ENCODE data around the gene TOLLIP.
"Not testable (repeated sequence)": the region's sequence is repeated elsewhere in the genome, so short reads cannot be mapped to it uniquely, and the experiment has no call there.

The TOLLIP gene

DNA sequence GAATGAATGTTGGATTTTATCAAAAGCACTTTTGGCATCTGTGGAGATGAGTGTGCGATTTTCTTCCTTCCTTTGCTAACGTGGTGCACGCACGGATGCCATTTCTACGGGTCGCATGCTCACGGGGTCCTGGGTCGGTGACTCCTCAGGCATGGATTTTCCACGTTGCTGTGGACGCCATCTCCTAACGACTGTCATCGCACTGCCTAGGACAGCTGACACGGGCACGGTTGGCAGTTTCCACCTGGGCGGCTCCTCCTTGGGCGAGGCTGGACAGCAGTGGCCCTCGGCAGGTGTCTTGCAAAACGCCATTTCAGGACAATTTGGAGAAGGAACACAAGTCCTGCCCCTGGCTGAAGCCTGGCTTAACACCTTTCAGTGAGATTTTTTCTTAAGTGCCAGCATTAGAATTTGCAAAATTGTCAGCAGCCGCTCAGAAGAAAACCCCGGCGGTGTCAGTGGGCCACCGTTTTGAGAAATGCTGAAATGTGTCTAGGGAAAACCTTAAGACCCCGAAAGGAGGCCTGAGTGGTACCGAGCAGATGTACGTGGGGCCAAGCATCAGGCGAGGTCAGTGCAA lies 34.7 kb upstream of the TOLLIP start:
- no peak for DNase-seq (ENCODE audit: low read depth in 1 of 2, low spot score in 1 of 2)

DNA sequence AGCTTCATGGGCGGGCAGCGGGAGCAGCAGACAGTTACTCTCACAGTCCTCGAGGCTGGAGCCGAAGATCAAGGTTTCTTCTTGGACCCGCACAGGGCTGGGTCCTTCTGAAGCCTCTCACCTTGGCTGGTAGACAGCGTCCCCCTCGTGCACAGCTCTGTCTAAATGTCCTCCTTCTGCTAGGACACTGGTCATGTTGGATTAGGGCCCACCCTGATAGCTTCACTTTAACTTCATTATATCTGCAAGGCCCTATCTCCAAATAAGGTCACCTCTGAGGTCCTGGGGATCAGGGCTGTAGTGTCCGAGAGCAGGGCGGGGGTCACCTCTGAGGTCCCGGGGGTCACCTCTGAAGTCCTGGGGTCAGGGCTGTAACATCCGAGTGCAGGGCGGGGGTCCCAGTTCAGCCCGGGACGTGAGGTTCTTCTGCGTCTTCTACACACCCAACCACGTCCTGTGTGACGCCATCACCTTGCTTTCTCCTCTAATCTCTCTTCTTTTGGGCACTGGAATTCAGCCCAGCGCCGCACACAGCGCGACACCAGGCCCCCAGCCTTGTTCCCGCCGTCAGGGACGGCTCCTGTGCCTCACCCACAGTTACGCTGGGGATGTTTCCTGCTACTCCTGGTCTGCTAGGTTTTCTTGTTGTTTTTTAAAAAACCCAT lies 34.1 kb upstream of the TOLLIP start:
- DNase-seq (ENCODE audit: low read depth in 1 of 2, low spot score in 1 of 2), result no peak

DNA sequence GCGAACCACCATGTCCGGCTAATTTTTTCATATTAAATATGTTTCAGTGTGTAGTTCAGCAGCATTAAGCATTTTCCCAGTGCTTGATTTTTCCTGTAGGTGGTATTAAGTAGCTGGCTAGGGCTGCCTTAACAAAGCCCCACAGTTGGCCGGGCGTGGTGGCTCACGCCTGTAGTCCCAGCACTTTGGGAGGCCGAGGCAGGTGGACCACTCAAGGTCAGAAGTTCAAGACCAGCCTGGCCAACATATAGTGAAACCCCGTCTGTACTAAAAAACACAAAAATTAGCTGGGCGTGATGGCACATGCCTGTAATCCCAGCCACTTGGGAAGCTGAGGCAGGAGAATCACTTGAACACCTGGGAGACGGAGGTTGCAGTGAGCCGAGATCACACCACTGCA lies 33.5 kb upstream of the TOLLIP start:
- DNase-seq (ENCODE audit: low read depth in 1 of 2, low spot score in 1 of 2), result no peak

DNA sequence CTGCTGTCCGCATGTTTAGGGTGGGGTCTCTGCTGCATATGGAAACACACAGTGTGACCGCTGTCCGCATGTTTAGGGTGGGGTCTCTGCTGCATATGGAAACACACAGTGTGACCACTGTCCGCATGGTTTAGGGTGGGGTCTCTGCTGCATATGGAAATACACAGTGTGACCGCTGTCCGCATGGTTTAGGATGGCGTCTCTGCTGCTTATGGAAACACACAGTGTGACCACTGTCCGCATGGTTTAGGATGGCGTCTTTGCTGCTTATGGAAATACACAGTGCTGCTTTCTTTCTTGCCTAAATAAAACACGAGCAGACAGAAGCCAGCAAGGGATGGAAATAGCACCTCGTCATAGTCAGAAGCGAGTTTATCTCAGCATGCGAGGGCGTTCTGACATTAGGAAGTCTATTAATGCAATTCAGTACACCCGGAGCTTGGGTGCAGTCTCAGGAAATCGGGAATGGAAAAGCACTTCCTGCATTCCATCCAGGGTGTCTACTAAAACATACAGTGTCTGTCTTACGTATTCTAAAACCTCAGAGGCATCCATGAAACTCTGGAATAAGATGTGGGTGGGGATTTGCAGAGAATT lies 32.6 kb upstream of the TOLLIP start:
- DNase-seq (ENCODE audit: low read depth in 1 of 2, low spot score in 1 of 2), result no peak

DNA sequence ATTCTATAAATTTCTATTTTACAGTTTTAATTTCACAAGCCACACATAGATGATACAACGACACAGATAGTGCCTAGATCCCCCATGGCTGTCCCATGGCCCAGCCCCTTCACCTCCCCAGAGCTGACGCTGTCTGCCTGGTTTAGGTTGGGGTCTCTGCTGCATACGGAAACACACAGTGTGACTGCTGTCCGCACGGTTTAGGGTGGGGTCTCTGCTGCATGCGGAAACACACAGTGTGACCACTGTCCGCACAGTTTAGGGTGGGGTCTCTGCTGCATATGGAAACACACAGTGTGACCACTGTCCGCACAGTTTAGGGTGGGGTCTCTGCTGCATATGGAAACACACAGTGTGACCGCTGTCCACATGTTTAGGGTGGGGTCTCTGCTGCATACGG lies 31.8 kb upstream of the TOLLIP start:
- DNase-seq (ENCODE audit: low read depth in 1 of 2, low spot score in 1 of 2), result not testable (repeated sequence)

DNA sequence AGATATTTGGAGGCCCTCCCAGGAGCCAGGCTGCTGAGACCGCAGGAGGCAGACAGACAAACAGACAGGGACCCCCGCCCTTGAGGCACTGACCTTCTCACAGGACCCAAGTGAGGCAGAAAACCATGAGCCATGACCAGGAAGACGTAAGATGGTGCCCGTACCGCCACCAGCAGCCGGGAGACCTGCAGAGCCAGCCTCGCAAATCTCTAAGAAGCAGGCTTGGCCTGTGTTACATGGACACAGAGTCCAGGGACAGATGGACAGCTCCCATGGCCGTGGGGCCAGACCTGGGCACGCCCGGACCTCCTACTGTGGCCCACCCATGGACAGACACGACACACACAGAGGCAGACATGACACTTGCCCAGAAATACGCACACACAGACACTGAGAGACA lies 30.7 kb upstream of the TOLLIP start:
- no peak for DNase-seq (ENCODE audit: low read depth in 1 of 2, low spot score in 1 of 2)

DNA sequence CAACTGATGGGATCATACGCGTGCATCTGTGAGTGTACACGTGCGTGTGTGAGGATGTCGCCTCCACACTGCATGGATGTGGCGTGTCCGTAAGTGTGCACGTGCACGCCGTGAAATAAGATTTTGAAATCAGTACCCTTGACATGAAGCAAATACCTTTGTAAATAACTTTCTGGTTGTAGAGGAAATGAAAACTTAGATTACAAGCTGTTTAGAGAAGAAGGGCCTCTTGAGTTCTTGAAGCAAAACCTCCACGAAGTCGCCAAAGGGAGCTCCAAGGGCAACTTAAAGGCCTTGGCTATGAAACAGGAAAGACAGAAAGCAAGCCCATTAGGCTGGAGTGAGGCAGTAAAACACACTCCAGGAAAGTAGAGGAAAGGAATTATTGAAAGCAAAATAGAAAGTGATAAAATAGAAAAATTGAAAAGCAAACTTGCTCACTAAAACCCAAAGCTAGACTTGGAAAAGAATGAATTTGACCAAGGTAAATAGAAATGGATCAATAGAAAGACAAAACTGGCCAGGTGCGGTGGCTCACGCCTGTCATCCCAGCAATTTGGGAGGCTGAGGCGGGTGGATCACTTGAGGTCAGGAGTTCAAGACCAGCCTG lies 29.7 kb upstream of the TOLLIP start:
- DNase-seq (ENCODE audit: low read depth in 1 of 2, low spot score in 1 of 2), result no peak

DNA sequence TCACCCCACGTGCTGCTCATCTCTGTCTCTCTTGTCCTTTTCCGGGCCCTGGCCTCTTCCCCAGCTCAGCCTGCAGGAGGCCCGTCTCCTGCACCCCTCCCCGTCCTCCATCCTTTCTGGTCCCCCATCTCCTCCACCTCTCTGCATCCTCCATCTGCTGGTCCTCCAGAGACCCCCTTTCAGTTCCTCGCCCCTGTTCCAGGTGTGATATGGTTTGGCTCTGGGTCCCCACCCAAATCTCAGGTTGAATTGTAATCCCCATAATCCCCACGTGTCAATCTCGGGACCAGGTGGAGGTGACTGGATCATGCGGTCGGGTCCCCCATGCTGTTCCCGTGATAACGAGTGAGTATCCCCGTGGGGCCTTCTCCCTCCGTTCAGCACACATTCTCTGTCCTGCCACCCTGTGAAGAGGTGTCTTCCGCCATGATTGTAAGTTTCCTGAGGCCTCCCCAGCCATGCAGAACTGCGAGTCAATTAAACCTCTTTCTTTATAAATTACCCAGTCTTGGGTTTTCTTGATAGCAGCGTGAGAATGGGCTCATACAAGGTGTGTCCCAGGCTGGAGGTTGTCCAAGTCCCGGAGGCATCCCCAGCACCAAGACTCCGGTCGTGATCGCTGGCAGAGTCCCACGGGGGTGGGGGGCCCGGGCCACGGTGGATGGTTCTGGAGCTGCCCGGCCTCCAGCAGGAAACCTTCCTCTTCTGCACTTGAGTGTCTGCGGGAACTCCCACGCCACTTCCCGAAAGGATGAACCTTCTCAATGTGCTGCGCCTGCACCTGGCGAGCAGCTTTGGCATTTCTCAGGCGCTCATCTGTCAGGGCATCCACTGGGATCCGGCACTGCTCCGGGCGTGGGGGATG lies 29.0 kb upstream of the TOLLIP start:
- no peak for DNase-seq (ENCODE audit: low read depth in 1 of 2, low spot score in 1 of 2)

DNA sequence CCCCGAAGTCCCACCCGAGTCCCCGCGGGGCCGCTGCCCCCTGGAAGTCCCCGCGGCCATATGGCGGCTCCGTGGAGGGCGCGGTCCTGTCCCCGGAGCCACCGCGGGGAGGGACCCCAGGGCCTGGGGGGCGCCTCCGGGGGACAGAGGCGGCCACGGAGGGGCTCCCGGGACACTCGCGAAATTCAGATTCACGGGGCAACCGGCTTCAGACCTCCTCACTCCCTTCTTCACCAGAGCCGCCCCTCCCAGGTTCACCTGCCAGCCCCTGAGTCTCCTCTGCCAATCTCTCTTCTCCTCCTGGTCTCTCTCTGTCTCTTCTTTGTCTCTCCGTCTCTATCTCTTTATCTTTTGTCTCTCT lies 28.2 kb upstream of the TOLLIP start:
- DNase-seq (ENCODE audit: low read depth in 1 of 2, low spot score in 1 of 2), result no peak

DNA sequence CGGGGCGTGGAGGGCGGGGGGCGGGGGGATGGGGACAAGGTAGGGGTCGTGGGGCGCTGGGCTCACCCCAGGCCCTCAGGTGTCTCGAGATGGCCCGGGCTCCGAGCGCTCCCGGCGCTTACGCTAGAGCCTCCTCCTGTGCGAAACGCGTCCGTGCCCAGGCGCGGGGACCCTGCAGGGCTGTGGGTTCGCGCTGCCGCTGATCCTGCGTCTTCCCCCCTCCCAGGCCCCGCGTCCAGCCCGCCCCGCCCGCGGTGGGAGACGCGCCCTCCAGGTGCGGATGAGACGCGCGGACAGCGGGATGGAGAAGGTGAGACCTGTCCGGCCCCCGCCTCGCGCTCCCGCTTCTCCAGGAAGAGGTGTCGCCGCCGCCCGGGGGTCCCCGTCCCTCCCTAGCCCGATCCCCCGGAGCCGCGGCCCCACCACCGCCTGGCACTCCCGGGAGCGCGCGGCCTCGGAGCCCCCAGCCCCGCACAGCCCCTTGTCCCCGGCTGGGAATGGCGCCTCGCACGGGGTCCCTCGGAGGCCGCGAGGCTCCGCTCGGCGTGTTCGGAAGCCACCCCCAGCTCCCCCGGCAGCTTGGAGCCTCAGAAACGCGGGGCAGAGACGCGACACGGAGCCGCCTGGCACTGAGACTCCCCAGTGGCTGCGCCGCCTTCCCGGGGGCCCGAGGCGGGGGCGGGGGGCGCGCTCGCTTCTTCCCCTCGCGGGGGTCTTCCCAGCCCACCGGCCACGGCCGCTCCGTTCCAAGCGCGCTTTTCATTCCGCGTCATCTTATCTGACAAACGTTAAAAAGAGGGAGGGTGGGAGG lies 27.6 kb upstream of the TOLLIP start:
- DNase-seq (ENCODE audit: low read depth in 1 of 2, low spot score in 1 of 2), result peak in 1 of 2 donors; percentile 29

DNA sequence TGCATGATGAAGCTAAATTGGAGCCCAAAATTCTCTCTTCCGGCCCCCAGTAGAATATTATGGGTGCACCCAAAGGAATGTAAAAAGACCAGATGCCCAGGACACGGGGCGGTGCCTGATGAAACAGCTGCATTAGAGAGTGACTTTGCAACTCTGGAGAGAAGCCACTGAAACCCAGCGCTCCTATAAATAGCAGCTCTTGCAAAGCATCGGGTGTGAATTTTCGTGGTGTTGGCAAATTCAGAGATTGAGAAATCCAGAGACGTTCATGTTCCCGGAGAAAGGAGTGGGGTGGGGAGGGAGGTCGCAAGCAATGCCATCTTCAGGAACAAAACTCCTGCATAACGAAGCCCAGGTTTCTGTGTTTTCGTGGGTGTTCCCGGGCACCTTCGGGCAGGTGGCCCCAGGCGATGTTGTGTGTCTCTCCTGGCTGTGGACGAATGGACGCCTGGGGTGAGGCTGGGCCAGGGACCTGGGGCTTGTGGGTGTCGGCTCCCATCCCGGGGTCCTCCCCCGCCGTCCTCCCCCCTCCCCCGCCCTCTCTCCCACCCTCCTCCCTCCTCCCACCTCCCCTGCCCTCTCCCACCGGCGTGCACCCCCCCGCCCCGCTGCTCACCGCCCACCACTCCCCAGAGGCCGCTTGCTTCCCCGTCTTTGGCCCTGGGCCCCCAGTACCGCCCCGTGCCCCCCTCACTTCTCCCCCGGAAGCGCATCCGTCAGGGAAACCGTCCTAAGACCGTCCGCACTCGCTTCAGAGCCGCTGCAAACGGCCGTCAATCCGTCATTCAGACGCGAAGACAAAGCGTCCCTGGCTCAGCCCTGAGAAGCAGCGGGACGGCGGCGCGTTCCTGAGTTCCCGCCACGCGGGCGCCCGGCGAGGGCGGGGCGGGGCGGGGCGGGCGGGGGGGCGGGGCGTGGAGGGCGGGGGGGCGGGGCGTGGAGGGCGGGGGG lies 26.7 kb upstream of the TOLLIP start:
- peak in 1 of 2 donors; percentile 39 for DNase-seq (ENCODE audit: low read depth in 1 of 2, low spot score in 1 of 2)

DNA sequence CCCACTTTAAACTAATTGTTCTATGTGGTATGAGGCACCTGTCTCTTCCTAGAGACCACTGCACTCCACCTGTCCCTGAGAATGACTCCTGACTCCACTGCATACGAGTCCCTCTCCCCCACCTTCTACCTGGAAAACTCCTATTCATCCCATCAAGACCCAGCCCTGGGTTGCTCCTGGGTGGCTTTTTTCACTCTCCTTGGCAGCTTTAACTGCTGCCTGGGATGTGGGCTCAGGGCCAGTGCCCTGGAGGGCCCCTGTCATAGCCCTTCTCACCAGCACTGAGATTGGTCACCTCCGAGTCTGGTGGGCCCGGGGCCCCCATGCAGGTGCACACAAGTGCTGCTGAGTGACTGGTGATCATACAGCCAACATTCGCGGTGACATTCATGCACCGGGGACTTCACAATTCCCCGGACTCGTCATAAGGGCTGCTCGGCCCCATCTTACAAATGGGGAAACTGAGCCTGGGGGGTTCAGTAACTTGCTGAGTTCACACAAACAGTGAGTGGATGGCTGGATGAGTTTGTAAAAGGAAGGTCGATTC lies 25.9 kb upstream of the TOLLIP start:
- no peak for DNase-seq (ENCODE audit: low read depth in 1 of 2, low spot score in 1 of 2)

DNA sequence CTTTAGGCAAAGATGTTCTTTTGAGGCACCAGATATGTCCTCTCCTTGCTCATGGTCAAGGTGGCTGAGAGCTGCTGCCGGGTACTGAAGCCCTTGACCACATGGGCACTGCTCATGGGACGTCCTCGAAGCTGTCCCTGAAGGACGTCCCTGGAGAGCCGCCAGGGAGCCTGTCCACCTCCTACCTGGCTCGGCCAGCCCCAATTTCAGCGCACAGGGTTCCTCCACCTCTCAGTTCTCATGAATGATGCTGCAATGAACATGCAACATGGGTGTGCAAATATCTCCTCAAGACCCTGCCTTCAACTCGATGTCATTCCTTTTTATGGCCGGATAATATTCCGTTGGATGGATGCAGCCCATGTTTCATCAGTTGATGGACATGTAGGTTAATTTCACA lies 24.4 kb upstream of the TOLLIP start:
- no peak for DNase-seq (ENCODE audit: low read depth in 1 of 2, low spot score in 1 of 2)

DNA sequence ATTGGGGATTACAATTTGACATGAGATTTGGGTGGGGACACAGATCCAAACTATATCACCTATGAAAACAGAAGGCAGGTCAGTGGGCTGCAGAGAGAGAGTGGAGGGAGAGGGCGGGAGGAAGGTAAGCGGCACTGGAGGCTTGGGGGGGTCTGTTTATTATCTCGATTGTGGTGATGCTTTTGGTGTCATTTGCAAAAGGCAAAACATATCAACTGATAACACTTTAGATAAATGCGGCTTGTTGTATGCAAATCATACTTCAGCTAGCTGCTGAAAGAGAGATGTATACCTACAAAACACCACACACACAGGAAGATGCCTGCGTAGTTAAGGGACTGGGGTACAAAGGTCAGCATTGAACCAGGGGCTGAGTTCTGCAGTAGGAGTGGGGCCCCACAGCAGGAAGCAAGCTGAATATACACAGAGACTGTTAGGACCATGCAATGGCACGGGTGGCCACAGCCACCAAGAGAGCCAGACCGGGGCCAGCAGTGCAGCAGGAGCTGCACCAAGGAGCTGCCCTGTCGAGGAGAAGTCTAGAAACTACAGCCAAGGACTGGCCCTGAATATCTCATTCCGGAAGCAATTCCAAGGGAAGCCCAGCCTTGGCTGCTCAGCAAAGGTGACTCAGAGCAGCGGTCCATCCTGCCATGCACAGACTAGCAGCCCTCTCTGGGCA lies 23.8 kb upstream of the TOLLIP start:
- DNase-seq (ENCODE audit: low read depth in 1 of 2, low spot score in 1 of 2), result no peak

DNA sequence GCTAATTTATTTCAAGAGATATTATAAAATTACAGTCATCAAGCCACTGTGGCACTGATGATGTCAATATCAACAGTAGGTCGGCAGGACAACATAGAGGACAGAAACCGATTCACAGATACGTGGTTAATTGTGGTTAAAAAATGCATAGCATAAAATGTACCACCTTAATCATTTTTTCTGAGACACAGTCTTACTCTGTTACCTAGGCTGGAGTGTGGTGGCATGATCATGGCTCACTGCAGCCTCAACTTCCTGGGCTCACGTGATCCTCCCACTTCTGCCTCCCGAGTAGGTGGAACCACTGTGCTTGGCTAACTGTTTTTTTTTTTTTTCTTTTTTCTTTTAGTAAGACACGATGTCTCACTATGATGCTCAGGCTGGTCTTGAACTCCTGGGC lies 21.0 kb upstream of the TOLLIP start:
- DNase-seq (ENCODE audit: low read depth in 1 of 2, low spot score in 1 of 2), result no peak

DNA sequence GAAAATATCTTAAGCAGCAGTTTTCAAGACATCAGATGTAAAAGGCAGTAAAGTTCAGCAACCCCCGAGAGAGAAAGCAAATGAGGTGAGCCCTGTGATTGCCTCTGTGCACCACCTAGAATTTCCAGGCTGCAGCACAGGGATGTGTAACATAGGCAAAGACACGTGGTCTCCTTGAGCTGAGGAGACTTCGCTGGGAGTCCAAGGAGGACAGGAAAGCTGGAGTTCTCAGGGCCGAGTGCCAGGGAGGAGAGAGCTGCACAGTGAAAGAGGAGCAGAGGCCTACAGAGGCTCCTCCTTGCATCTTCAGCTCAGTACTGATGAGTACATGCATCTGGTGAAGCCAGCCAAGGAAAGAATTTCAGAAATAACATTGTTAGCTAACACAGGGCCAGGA lies 17.6 kb upstream of the TOLLIP start:
- DNase-seq (ENCODE audit: low read depth in 1 of 2, low spot score in 1 of 2), result no peak

DNA sequence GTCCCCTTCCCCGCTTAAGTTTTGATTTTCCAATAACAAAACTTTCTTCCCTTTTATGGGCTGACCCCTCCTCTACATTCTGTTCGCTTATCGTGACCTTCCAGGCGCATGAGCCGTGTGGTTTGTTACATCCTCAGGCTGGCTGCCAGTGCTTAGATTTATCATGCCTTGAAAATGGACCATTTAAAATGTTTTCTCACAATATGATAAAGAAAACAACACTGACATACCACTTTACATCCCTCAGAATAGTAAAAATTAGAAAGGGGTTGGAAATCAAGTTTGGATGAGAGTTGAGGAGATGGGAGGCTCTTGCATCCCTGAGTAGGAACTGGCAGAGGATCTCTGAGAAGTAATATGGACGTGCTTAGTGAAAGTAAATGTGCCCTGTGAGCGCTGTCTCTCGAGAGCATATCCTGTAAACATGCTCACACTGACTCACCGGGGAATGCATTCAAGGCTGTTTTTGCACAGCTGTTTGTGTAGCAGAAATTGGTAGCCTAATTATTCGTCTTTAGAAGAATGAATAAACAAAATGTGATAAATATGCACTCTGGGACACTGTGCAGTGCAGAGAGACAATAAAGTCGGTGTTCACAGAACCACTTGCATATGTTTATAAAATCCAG lies 17.1 kb upstream of the TOLLIP start:
- DNase-seq (ENCODE audit: low read depth in 1 of 2, low spot score in 1 of 2), result no peak

DNA sequence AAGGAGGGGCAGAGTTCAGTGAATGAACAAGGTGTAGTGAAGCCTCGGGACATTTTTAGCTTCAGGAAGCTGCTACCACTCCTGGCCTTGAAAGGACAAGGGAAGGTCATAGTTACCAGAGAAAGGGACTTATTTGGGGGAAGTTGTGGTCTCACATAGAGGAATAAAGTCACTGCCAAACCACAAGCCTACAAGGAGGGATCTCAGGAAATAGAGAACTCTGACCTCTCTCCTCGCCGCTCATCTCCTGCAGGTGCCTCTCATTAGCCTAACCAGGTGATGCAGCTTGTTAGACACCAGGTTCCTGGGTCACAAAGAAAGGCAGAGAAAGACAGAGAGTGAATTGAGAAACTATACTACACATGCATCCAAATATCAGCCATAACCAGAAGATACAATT lies 14.3 kb upstream of the TOLLIP start:
- no peak for DNase-seq (ENCODE audit: low read depth in 1 of 2, low spot score in 1 of 2)
